Measurements from ENCODE around the gene ADM5. TPM values are rescaled to one million over a fixed set of nuclear protein-coding genes. Genes with fewer than 3 reads are reported as not detected.

The ADM5 gene, protein sequence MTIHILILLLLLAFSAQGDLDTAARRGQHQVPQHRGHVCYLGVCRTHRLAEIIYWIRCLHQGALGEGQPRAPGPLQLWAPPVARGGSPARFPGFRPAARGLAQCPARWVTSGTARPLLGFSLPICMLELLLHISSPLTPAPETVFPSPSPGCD
- 1.9 TPM for total RNA-seq
- long read RNA-seq, partial matches to known transcripts: 0 of 1 reads
- long read RNA-seq, other reads (novel, unspliced or antisense): 0 of 1 reads

DNA sequence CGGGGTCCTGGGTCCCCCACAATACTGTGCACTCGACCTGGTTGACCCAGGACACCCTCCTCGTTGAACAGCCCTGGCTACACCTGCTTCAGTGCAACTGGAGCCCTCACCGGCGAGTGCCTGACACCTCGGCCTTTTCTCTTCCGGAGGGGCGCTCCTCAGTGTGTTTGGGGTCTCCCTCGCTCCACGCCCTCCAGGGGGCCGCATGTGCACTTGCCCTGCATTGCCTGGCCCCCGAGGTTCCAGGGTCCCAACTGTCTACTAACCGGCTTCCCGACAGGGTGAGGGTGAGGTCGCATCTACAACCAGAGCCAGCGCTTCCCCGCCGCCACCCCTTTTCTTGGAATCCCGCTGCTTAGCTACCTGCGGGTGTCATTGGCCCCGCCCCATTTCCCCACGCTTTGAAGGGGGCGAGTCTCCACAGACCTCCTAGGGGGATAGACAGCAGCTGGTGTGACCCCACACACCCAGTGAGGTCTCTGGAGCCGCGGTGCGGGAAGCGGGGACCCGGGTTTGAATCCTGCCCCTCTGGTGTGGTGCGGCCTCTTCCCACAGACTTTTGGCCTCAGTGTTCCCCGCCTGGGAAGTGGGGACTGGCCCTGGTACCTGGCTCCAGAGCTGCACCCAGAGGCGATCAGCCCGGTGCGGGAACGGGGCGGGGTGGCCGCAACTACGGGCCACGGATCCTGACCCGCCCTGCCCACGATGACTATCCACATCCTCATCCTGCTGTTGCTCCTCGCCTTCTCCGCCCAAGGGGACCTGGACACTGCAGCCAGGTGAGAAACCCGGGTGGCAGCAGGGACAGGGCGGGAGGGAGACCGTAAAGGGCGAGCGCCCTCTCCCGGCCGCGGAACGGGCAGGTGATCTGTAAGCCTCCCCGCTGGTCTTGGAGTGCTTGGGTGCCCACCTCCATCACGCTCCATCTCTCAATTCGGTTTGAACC, at the start of gene ADM5:
Gene ADM5, plus strand, starts transcription at position 462 of the 946 bp plus-strand sequence. Its CDS starts 244 bp downstream, at position 706.
- peaks cover 7% of the 10 kb centered on the region for H3K27me3 ChIP-seq
- intact Hi-C loops (cut with DNase I): no loop called here
- H3K27ac ChIP-seq: peak within 1 kb of the TSS; percentile 65
- H3K9me3 ChIP-seq: no peaks in the 10 kb centered on the region
- TF ChIP-seq, protein P1, sequence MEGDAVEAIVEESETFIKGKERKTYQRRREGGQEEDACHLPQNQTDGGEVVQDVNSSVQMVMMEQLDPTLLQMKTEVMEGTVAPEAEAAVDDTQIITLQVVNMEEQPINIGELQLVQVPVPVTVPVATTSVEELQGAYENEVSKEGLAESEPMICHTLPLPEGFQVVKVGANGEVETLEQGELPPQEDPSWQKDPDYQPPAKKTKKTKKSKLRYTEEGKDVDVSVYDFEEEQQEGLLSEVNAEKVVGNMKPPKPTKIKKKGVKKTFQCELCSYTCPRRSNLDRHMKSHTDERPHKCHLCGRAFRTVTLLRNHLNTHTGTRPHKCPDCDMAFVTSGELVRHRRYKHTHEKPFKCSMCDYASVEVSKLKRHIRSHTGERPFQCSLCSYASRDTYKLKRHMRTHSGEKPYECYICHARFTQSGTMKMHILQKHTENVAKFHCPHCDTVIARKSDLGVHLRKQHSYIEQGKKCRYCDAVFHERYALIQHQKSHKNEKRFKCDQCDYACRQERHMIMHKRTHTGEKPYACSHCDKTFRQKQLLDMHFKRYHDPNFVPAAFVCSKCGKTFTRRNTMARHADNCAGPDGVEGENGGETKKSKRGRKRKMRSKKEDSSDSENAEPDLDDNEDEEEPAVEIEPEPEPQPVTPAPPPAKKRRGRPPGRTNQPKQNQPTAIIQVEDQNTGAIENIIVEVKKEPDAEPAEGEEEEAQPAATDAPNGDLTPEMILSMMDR (IDR thresholded peaks at IDR 0.05): peak; percentile 57
- H3K36me3 ChIP-seq: peaks cover 21% of the 10 kb centered on the region
- peak within 1 kb of the TSS; percentile 59 for H3K4me3 ChIP-seq
- DNase-seq (peak; percentile 80), ATAC-seq (peak; percentile 55)
- H3K4me1 ChIP-seq: peaks cover 23% of the 10 kb centered on the region

DNA sequence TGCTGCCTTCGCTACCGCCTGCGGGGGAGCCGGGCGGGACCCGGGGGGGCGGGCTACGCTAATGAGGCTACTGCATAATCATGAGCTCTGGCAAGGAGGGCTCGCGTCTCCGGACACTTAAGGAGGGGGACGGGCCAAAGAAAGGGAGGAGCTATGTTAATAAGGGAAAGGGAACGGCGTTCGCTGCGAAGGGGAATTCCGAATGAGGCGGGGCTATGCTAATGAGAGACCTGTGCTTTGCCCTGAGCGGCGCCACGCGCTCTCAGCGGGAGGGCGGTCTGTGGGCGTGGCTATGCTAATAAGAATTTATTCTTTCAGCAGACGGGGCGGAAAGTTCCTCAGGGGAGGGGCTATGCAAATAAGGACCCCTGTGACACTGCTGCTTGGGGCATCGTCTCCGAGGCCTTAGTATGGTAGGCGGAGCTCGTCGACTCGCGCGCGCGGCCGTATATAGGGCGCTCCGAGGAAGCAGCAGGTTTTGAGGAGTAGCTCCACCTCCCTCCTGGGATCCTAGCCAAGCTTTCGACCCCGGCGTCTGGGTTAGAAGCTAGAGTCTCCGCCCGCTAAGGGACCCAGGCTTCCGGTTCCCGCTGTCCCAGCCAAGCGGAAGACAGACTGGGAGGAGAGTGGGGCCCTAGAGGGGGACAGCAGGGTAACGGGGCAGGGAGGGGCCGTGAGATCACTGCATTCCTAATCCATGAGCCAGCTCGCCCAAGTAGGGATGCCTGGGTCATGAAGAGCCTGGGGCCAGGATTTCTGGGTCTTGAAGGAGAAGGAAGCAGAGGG, 49.1 kb upstream of the ADM5 start, which contains the start of gene RRAS:
Gene RRAS, minus strand, starts transcription at position 31 of the 786 bp plus-strand sequence. CDS start 45 bp downstream, outside the sequence.
- H3K4me1 ChIP-seq: peaks cover 34% of the 10 kb centered on the region
- H3K27me3 ChIP-seq: no peaks in the 10 kb centered on the region
- DNase-seq (peak; percentile 100), ATAC-seq (peak; percentile 74)
- TF ChIP-seq, protein P1 (IDR thresholded peaks at IDR 0.05): no peak
- H3K9me3 ChIP-seq: no peaks in the 10 kb centered on the region
- intact Hi-C loops (cut with DNase I): no loop called here
- H3K36me3 ChIP-seq: no peaks in the 10 kb centered on the region
- peak within 1 kb of the TSS; percentile 100 for H3K27ac ChIP-seq
- peak within 1 kb of the TSS; percentile 91 for H3K4me3 ChIP-seq

DNA sequence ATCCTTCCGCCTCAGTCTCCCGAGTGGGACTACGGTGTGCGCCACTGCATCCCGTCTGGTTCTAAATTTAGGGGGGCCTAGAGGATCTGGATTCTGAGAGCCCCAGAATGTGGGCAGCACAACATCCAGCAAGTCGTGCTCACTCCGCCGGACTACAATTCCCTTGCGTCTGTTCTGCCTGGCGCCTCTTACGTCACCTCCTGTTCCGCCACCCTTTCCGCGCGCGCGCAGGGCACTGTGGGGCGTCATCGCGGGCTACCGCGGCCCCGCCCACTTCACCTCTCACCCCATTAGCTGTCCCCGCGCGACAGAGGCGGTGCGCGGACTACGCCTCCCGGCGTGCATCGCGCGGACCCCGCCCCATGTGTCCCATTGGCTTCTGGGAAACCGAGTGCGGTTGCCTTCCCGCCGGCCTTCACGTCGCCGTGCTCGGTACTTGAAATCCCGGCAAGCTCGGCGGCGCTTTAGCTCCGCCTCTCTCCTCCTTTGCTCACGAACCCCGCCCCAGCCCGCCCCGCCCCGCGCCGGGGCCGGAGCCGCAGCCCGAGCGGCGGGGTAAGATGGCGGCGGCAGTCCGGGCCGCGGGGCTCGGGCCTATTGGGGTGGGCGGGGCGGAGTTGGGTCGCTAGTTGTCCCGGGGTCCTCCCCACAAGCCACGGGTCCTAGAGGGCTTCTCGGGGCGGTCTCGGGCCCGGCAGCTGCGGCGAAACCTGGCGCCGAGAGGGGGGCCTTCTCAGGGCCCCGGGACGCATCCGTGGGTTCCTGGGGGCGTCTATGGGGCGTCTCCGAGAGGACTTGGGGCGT, 47.5 kb upstream of the ADM5 start, which contains the start of gene SCAF1:
Gene SCAF1, plus strand, starts transcription at position 522 of the 804 bp plus-strand sequence. CDS start 2,818 bp downstream, outside the sequence.
- TF ChIP-seq, protein P1 (IDR thresholded peaks at IDR 0.05): no peak
- H3K36me3 ChIP-seq: peaks cover 7% of the 10 kb centered on the region
- ATAC-seq (peak; percentile 82), DNase-seq (peak; percentile 100)
- no peaks in the 10 kb centered on the region for H3K9me3 ChIP-seq
- intact Hi-C loops (cut with DNase I): no loop called here
- H3K27me3 ChIP-seq: no peaks in the 10 kb centered on the region
- peak within 1 kb of the TSS; percentile 91 for H3K4me3 ChIP-seq
- peak within 1 kb of the TSS; percentile 100 for H3K27ac ChIP-seq
- H3K4me1 ChIP-seq: peaks cover 32% of the 10 kb centered on the region

DNA sequence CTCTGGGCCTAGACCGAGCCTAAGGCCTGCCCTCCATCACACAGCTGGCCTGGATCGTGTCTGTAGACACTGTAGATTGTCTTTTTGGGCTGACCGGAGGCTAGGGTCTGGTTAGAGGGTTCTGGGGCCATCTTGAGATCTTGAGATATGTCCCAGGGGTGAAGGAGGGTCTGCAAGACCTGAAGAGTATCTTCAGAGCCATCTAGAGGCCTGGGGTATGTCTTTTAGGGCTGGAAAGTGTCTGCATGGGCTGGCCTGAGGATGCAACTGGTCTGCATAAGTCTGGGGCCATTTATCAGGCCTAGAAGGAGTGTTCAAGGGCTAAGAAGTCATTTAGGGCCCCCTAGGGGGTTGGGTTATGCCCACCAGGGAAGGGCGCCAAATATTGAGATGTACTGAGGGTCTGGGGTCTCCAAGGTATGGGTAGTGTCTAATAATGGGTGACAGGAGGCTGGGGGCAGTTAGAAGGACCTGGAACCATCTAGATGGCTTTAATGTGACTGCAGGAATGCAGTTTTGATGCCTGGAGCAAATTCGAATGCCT, 46.8 kb upstream of the ADM5 start:
- TF ChIP-seq, protein P1 (IDR thresholded peaks at IDR 0.05): no peak
- intact Hi-C loops (cut with DNase I): no loop called here

More for the DNA sequence above, 46.8 kb upstream of the ADM5 start:
- no peak for DNase-seq
- H3K9me3 ChIP-seq: no peaks in the 10 kb centered on the region
- H3K4me3 ChIP-seq: peak overlapping the region; percentile 91
- peak overlapping the region; percentile 100 for H3K27ac ChIP-seq
- no peak for ATAC-seq
- H3K4me1 ChIP-seq: peaks cover 32% of the 10 kb centered on the region
- H3K27me3 ChIP-seq: no peaks in the 10 kb centered on the region
- peaks cover 14% of the 10 kb centered on the region for H3K36me3 ChIP-seq

All from upper lobe of right lung (tissue), 1 donor.